ENCODE measurements around the gene RASA4. TPM values are rescaled to one million over a fixed set of nuclear protein-coding genes. Genes with fewer than 3 reads are reported as not detected.
"Not testable (repeated sequence)": the region's sequence is repeated elsewhere in the genome, so short reads cannot be mapped to it uniquely, and the experiment has no call there.

The RASA4 gene
- total and polyA plus RNA-seq, 10 donors, result 34.5 to 119 (median 52.4) TPM

DNA sequence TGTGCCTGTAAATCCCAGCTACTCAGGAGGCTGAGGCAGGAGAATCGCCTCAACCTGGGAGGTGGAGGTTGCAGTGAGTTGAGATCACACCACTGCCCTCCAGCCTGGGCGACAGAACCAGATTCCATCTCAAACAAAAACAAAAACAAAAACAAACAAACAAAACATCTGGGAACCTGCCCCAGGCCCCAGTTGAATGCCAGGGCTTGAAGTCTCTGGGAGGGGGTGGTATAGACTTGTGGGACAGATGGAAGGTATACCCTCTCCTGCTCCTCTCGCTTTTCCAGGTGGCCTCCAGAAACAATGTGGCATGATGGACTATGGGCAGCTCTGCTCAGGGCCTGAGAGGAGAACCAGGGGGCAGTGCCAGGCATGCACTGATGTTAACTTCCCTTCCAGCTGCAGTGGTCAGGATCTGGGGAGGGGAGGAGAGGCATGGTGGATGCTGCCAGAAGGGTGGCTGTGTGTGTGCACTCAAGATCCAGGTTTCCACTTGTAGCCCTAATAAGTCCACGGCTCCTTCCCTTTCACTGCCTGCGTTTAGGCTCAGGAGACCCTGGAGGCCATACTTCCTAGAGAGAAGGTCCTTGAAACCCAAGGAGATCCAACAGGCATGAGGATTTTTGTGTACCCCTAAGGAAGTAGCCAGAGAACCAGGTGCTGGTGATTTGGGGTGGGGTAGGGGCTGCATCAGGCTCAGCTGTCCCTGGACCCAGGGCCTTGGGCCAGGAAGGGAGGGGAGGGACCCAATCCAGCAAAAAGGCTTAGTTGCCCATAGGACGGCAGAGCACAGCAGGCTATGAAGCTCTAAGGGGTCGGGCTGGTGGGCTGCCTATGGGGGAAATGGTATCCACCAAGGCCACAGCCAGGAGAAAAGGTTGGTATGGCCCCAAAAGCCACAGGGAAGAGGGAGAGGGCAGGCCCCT is 39.0 kb downstream of the RASA4 start:
- H3K27ac ChIP-seq; intact Hi-C loops (cut with DNase I; ENCODE audit: low total_unique reads); H3K36me3 ChIP-seq; H3K27me3 ChIP-seq (replicated peaks in 1 of 7); DNase-seq; H3K4me1 ChIP-seq; H3K9me3 ChIP-seq; H3K4me3 ChIP-seq: not testable (repeated sequence)
- WGBS, 5 donors, result 87 to 92% (median 88%) methylated on average over 6 to 7 of the region's 7 CpGs

DNA sequence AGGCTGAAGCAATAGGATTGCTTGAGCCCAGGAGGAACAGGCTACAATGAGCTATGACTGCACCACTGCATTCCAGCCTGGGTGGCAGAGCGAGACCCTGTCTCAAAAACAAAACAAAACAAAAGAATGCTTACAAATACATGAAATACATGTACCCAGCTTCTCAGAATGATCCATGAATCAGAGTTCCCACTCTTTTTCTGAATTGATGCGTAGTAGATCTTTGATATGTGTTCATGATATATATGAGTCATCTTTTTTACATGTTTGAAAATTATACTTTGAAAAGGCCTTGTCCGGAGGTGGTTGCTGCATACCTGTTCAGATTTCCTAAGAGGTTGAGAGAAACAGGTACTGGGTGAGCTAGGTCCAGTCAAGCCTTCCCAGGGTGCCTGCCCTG is 40.2 kb downstream of the RASA4 start:
- H3K27me3 ChIP-seq (replicated peaks in 1 of 7); H3K4me3 ChIP-seq; H3K9me3 ChIP-seq; H3K4me1 ChIP-seq; DNase-seq; H3K27ac ChIP-seq; H3K36me3 ChIP-seq; intact Hi-C loops (cut with DNase I; ENCODE audit: low total_unique reads): not testable (repeated sequence)
- no CpG with 5 or more reads among the region's 3 CpGs for WGBS, 5 donors

DNA sequence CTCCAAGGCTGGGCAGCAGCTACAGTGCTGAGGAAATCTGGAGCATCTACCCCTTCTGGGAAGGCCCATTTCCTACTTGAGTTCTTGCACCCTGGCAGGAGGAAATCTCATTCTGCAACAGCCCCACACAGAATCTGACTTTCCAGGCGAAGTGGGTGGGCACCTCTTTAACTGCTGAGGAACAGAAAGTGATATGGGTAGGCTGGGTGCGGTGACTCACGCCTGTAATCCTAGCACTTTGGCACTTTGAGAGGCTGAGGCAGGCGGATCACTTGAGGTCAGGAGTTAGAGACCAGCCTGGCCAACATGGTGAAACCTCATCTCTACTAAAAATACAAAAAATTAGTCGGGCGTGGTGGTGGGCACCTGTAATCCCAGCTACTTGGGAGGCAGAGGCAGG is 41.9 kb downstream of the RASA4 start:
- H3K4me3 ChIP-seq; H3K36me3 ChIP-seq; H3K4me1 ChIP-seq; intact Hi-C loops (cut with DNase I; ENCODE audit: low total_unique reads); DNase-seq; H3K9me3 ChIP-seq; H3K27me3 ChIP-seq (replicated peaks in 1 of 7); H3K27ac ChIP-seq: not testable (repeated sequence)
- no CpG with 5 or more reads among the region's 6 CpGs for WGBS, 5 donors

DNA sequence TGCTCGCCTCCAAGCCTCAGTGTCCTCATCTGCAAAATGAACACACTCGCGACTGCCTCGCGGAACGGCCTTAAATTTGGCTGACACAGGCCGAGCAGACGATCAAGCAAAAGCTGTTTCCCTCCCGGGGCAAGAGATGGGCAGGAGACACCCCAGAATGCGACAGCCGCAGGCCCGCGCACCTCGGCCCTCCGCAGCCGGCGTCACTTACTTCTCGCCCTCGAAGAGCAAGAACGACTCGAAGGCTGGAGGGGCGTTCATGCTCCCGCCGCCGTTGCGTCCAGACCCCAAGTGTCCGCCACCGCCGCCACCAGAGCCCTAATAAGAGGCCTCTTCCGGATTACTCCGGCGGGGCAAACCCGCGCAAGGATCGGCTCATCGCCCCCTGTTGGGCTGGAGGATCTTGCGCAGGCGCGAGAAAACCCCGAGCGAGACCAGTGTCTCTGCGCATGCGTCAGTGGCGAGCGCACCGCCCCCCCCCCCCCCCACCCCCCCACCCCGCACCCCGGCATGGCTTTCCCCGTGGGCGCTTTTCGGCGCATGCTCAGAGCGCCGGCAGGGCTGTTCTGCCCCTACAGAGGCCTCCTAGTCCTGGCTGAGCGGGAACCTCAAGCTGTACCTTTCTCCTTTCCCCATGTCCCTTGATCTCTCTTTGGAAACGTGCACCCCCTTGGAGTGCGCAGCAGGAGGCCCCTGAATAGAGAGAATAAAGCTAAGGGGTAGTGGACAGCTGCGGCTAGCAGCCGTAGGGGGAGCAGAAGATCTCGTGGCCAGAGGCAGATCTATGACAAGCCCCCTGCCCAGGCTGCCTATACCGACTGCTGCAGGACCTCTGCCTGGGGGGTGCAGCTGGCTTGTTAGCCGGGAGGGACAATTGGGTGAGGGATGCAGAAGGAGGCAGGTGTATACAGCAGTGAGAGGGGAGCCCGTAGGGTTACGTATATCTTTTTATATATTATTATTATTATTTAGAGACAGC is 44.0 kb downstream of the RASA4 start, which contains the start of gene POLR2J3:
POLR2J3 (minus strand) TSS at position 323 of the 979 bp plus-strand sequence; CDS start at position 261, 62 bp downstream.
- H3K27me3 ChIP-seq (replicated peaks in 1 of 7); H3K9me3 ChIP-seq; intact Hi-C loops (cut with DNase I; ENCODE audit: low total_unique reads); H3K4me1 ChIP-seq; H3K36me3 ChIP-seq: not testable (repeated sequence)
- peak within 1 kb of the TSS; percentile 56 to 90 (median 75) for H3K4me3 ChIP-seq
- 0% methylated on average over 38 to 53 of the region's 64 CpGs for WGBS, 5 donors
- DNase-seq, result peak; percentile 98
- TF ChIP-seq POLR2AphosphoS5 (IDR thresholded peaks at IDR 0.05), result peak; percentile 58 to 88 (median 81)
- TF ChIP-seq, protein P1, sequence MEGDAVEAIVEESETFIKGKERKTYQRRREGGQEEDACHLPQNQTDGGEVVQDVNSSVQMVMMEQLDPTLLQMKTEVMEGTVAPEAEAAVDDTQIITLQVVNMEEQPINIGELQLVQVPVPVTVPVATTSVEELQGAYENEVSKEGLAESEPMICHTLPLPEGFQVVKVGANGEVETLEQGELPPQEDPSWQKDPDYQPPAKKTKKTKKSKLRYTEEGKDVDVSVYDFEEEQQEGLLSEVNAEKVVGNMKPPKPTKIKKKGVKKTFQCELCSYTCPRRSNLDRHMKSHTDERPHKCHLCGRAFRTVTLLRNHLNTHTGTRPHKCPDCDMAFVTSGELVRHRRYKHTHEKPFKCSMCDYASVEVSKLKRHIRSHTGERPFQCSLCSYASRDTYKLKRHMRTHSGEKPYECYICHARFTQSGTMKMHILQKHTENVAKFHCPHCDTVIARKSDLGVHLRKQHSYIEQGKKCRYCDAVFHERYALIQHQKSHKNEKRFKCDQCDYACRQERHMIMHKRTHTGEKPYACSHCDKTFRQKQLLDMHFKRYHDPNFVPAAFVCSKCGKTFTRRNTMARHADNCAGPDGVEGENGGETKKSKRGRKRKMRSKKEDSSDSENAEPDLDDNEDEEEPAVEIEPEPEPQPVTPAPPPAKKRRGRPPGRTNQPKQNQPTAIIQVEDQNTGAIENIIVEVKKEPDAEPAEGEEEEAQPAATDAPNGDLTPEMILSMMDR (IDR thresholded peaks at IDR 0.05 in 8 of 11, conservative IDR thresholded peaks at IDR 0.05 in 3 of 11), result peak in 9 of 11 experiments; percentile 32 to 88 (median 67)
- H3K27ac ChIP-seq, result peak within 1 kb of the TSS; percentile 63 to 89 (median 81)

DNA sequence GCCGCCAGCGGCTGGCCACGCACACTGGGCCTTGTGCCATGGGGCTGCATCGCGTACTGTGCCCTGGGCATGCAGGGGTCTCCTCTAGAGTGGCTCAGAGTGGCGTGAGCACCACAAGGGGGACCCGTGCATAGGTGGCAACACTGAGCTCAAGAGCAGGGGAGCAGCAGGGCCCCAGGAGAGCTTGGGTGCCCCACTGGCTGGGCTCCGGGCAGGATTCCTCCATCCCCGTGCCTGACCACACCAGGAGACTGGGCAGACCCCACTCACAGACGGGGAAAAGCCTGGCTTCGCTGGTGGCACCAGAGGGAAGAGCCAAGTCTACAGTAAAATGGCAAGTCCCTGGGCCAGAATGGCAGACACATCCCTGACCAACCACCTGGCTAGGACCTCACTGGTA is 47.9 kb downstream of the RASA4 start:
- WGBS, 5 donors, result 75 to 91% (median 88%) methylated on average over 3 to 4 of the region's 11 CpGs; no CpG with 5 or more reads in 1 of the 5 donors
- DNase-seq, result peak; percentile 53
- H3K36me3 ChIP-seq; H3K4me1 ChIP-seq; intact Hi-C loops (cut with DNase I; ENCODE audit: low total_unique reads); H3K4me3 ChIP-seq; H3K9me3 ChIP-seq; H3K27me3 ChIP-seq (replicated peaks in 1 of 7); H3K27ac ChIP-seq: not testable (repeated sequence)

DNA sequence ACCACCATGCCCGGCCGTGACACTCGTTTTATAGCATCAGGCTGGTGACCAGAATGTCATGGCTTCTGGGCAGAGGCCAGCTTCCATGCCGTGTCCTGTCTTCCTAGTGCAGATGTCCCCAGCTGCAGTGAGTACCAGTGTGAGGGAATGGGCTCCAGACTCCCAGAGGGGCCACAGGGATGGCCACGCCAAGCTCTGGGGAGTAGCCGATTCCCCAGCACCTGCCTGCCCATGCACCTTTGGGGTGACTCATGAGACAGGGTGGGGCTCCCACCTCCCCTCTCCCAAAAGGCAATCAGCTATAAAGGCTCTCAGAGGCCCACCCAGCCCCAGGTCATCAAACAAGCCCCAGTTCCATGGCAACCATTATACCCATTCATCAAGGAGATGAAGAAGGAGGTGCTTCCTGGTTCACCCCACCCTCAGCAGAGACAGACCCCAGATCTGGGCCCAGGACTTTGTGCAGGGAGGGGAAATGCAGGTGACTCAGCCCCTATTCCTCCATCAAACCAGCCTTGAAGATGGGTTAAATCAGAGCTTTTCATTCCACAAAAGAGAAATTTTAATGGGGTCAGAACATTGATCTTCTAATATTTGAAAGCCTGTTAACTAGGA is 65.6 kb downstream of the RASA4 start, which contains the start of gene SPDYE2:
SPDYE2 (plus strand) TSS at position 419 of the 615 bp plus-strand sequence. CDS start 2,030 bp downstream, outside the sequence.
- intact Hi-C loops (cut with DNase I; ENCODE audit: low total_unique reads); DNase-seq; H3K4me1 ChIP-seq; H3K36me3 ChIP-seq; H3K9me3 ChIP-seq; H3K27ac ChIP-seq; H3K27me3 ChIP-seq (replicated peaks in 1 of 7); H3K4me3 ChIP-seq: not testable (repeated sequence)
- WGBS, 5 donors, result no CpG with 5 or more reads among the region's 6 CpGs

DNA sequence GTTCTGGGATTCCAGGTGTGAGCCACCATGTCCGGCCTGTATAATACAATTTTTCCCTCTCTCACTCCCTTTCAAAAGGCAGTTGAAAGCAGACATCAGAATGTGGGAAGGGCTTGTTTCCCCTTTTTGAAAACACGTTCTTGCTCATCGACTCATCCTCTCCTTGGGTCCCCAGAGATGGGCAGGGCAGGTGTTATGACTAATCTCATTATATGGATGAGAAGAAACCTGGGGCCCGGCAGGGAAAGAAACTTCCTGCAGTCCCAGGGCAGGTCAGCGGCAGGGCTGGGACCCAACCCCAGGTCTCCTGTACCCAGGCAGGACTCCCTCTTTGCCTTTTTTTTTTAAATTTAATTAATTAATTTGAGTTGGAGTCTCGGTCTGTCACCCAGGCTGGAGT is 70.2 kb downstream of the RASA4 start:
- H3K9me3 ChIP-seq; H3K27ac ChIP-seq; H3K4me3 ChIP-seq; intact Hi-C loops (cut with DNase I; ENCODE audit: low total_unique reads); H3K27me3 ChIP-seq (replicated peaks in 1 of 7); H3K36me3 ChIP-seq; H3K4me1 ChIP-seq; DNase-seq: not testable (repeated sequence)
- WGBS, 5 donors, result 67 to 86% (median 82%) methylated on average over 1 to 2 of the region's 6 CpGs; no CpG with 5 or more reads in 1 of the 5 donors

DNA sequence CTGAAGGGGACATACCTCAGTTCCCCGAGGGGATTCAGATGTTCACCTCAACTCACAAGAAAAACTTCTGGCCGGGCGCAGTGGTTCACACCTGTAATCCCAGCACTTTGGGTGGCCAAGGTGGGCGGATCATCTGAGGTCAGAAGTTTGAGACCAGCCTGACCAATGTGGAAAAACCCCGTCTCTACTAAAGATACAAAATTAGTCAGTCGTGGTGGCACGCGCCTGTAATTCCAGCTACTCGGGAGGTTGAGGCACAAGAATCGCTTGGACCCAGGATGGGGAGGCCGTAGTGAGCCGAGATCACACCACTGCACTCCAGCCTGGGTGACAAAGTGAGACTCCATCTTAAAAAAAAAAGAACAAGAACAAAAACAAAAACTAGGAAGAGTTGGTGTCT is 71.3 kb downstream of the RASA4 start:
- H3K27ac ChIP-seq; intact Hi-C loops (cut with DNase I; ENCODE audit: low total_unique reads); H3K4me3 ChIP-seq; DNase-seq; H3K4me1 ChIP-seq; H3K27me3 ChIP-seq (replicated peaks in 1 of 7); H3K36me3 ChIP-seq; H3K9me3 ChIP-seq: not testable (repeated sequence)
- WGBS, 5 donors, result 80 to 87% (median 85%) methylated on average over 6 to 9 of the region's 12 CpGs; no CpG with 5 or more reads in 2 of the 5 donors

DNA sequence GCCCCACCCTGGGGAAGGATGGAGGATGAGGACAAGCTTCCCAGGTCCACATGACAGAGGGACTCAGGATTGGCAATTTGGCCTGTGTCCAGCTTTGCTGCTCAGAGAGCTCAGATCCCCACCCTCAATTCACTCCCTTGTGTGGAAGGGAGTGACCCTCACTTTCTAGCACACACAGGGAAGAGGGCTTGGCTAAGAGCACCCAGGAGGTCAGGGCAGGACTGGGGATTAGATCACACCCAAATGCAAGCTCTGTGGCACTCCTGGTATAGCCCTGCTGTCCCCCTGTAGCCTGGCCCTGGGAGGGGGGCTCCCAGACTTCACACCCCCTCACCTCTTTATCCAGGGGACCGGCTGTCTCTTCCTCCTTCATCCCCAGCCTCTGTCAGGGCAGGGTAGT is 72.2 kb downstream of the RASA4 start:
- H3K27ac ChIP-seq; H3K36me3 ChIP-seq; H3K4me1 ChIP-seq; H3K27me3 ChIP-seq (replicated peaks in 1 of 7); intact Hi-C loops (cut with DNase I; ENCODE audit: low total_unique reads); DNase-seq; H3K4me3 ChIP-seq; H3K9me3 ChIP-seq: not testable (repeated sequence)
- WGBS, 5 donors, result no CpG with 5 or more reads among the region's 1 CpG
